HCT116 (cell line): ENCODE measurements around the gene C6orf118. TPM values are rescaled to one million over a fixed set of nuclear protein-coding genes. Genes with fewer than 3 reads are reported as not detected.

ENCODE experiments used
- ATAC-seq: fragments of 200-7000 bp; cut with Tn5 transposase; 2 replicates; pipeline ENCODE4 v1.9.1; 2020; ENCODE audit warnings: mild to moderate bottlenecking, moderate library complexity
- BruUV-seq: library from RNA; stranded (reverse); fragments of 400-500 nt; replicated peaks from 2 replicates; lab custom pipeline; 2021; lab: Mats Ljungman, UMichigan
- CTCF ChIA-PET: fragments of 300-600 bp; sonication (Branson Sonifier 250); formaldehyde crosslinking; loops from one replicate; lab custom pipeline; 2021; ENCODE audit warnings: antibody characterized with exemption; lab: Charles Lee
- POLR2A ChIA-PET: fragments of 300-600, 350-600 bp; sonication (Branson Sonifier 250); formaldehyde crosslinking; loops from one replicate; lab custom pipeline; 2021; ENCODE audit warnings: antibody characterized with exemption; lab: Charles Lee
- RAD21 ChIA-PET, 2 experiments: fragments of 300-600 bp; sonication (Branson Sonifier 250); formaldehyde crosslinking; loops; one replicate each; lab custom pipeline; 2023; ENCODE audit warnings: low total read pairs in 2 of 2; ENCODE audit not compliant: uncharacterized antibody in 2 of 2, unreplicated experiment in 2 of 2, low non-redundant PET in 1 of 2; lab: Charles Lee
- DNase-seq: peaks from one replicate; pipeline ENCODE4 v3.0.0-alpha.2; 2010; ENCODE audit warnings: low read depth, low spot score
- H2AFZ ChIP-seq: fragments of 200-600 bp; shearing (Covaris generic), sonication (generic); 2 replicates; pipeline ENCODE4 v1.6.1; 2017; ENCODE audit warnings: low read depth, mixed run types, mixed read lengths, antibody characterized with exemption, low read length; ENCODE audit not compliant: poor library complexity, severe bottlenecking
- H3K27ac ChIP-seq: 2 replicates; pipeline ENCODE4 v1.5.1; 2012; ENCODE audit warnings: low read depth, low read length
- H3K27me3 ChIP-seq: fragments of 200-600 bp; sonication (generic); 2 replicates; pipeline ENCODE4 v1.6.1; 2016; ENCODE audit warnings: mixed run types, low read length, mixed read lengths; ENCODE audit not compliant: insufficient read depth
- H3K36me3 ChIP-seq, 2 experiments: fragments of 200-500 bp in 1 of 2; fragments of 200-600 bp in 1 of 2; sonication (Bioruptor generic) in 1 of 2; sonication (generic) in 1 of 2; 2 replicates each; pipeline versions ENCODE4 v1.5.1 to v1.6.1; 2014 to 2016; ENCODE audit warnings: low read length in 2 of 2, inconsistent platforms in 1 of 2, mixed read lengths in 1 of 2, mixed run types in 1 of 2; ENCODE audit not compliant: insufficient read depth in 2 of 2, control insufficient read depth in 1 of 2
- H3K4me1 ChIP-seq, 2 experiments: fragments of 200-600 bp in 1 of 2; sonication (generic) in 1 of 2; 2 replicates each; pipeline versions ENCODE4 v1.5.1 to v1.6.1; 2012 to 2017; ENCODE audit warnings: low read length in 2 of 2, inconsistent platforms in 1 of 2, mild to moderate bottlenecking in 1 of 2, mixed read lengths in 1 of 2, mixed run types in 1 of 2, moderate library complexity in 1 of 2; ENCODE audit not compliant: insufficient read depth in 2 of 2, control insufficient read depth in 1 of 2
- H3K4me2 ChIP-seq: fragments of 200-600 bp; sonication (generic); 2 replicates; pipeline ENCODE4 v1.6.1; 2017; ENCODE audit warnings: mixed run types, low read length, mixed read lengths
- H3K4me3 ChIP-seq, 2 experiments: fragments of 200-600 bp in 1 of 2; sonication (generic) in 1 of 2; replicated peaks in 1 of 2; 2 replicates each; pipeline ENCODE4 v1.5.1; 2011 to 2016; ENCODE audit warnings: low read length in 2 of 2, control low read depth in 1 of 2, low read depth in 1 of 2, mild to moderate bottlenecking in 1 of 2, mixed read lengths in 1 of 2, mixed run types in 1 of 2
- H3K79me2 ChIP-seq: fragments of 200-600 bp; sonication (generic); 2 replicates; pipeline ENCODE4 v1.6.1; 2017; ENCODE audit warnings: mild to moderate bottlenecking, mixed run types, low read length, moderate library complexity, mixed read lengths; ENCODE audit not compliant: insufficient read depth
- H3K9ac ChIP-seq: fragments of 200-600 bp; sonication (generic); 2 replicates; pipeline ENCODE4 v1.6.1; 2016; ENCODE audit warnings: low read length, mixed read lengths
- H3K9me2 ChIP-seq: fragments of 200-600 bp; sonication (generic), shearing (Covaris generic); 2 replicates; pipeline ENCODE4 v1.6.1; 2017; ENCODE audit warnings: mixed run types, mild to moderate bottlenecking, moderate library complexity; ENCODE audit not compliant: insufficient read depth
- H3K9me3 ChIP-seq, 2 experiments: fragments of 200-500 bp in 1 of 2; fragments of 200-600 bp in 1 of 2; sonication (Bioruptor generic) in 1 of 2; sonication (generic) in 1 of 2; 2 replicates each; pipeline ENCODE4 v1.6.1; 2014 to 2017; ENCODE audit warnings: low read length in 2 of 2, mixed read lengths in 2 of 2, inconsistent platforms in 1 of 2, low read depth in 1 of 2, mild to moderate bottlenecking in 1 of 2, mixed run types in 1 of 2, moderate library complexity in 1 of 2; ENCODE audit not compliant: control insufficient read depth in 1 of 2, insufficient read depth in 1 of 2
- H4K20me1 ChIP-seq: fragments of 200-600 bp; sonication (generic), shearing (Covaris generic); 2 replicates; pipeline ENCODE4 v1.6.1; 2017; ENCODE audit warnings: mixed run types, mild to moderate bottlenecking, moderate library complexity; ENCODE audit not compliant: insufficient read depth
- CBX3 ChIP-seq: IDR thresholded peaks from 2 replicates; pipeline ENCODE4 v1.6.1; 2012; ENCODE audit warnings: low read depth
- EGR1 ChIP-seq: IDR thresholded peaks from 2 replicates; pipeline ENCODE4 v1.6.1; 2012; ENCODE audit warnings: low read depth
- ELF1 ChIP-seq: IDR thresholded peaks from 2 replicates; pipeline ENCODE4 v1.6.1; 2012; ENCODE audit warnings: low read depth, borderline replicate concordance
- EZH2phosphoT487 ChIP-seq: fragments of 200-600 bp; IDR thresholded peaks from 2 replicates; pipeline ENCODE4 v1.6.1; 2018; ENCODE audit warnings: antibody characterized with exemption, borderline replicate concordance
- POLR2AphosphoS5 ChIP-seq: IDR thresholded peaks from 2 replicates; pipeline ENCODE4 v1.6.1; 2011; ENCODE audit warnings: mild to moderate bottlenecking, low read depth, low read length, moderate library complexity
- RAD21 ChIP-seq: IDR thresholded peaks from 2 replicates; pipeline ENCODE4 v1.6.1; 2012; ENCODE audit warnings: low read depth, mild to moderate bottlenecking
- SIN3A ChIP-seq: IDR thresholded peaks from 2 replicates; pipeline ENCODE4 v1.6.1; 2012; ENCODE audit warnings: low read depth
- SRF ChIP-seq: IDR thresholded peaks from 2 replicates; pipeline ENCODE4 v1.6.1; 2012; ENCODE audit warnings: low read depth
- ZBTB33 ChIP-seq: IDR thresholded peaks from 2 replicates; pipeline ENCODE4 v1.6.1; 2011; ENCODE audit warnings: mild to moderate bottlenecking, low read length, moderate library complexity; ENCODE audit not compliant: insufficient replicate concordance; ENCODE audit errors: extremely low read depth
- ZFX ChIP-seq: fragments of 450-650 bp; IDR thresholded peaks from 2 replicates; pipeline ENCODE4 v1.6.1; 2017
- ZNF274 ChIP-seq: fragments of 200-500 bp; sonication (Bioruptor generic); IDR thresholded peaks from 2 replicates; pipeline ENCODE4 v1.6.1; 2014; ENCODE audit warnings: mild to moderate bottlenecking, low read depth, low read length, inconsistent platforms
- intact Hi-C: fragments of 100-400 bp; cut with micrococcal nuclease; formaldehyde crosslinking; loops from 2 replicates; pipeline ENCODE4 v1.10.0; 2022
- total RNA-seq: library from RNA; stranded (reverse); gene quantifications from one replicate; pipeline ENCODE4 v1.2.1, GENCODE V29; 2021; ENCODE audit not compliant: unreplicated experiment
- TF ChIP-seq, protein P1 (sequence below): IDR thresholded peaks from 2 replicates; pipeline ENCODE4 v1.6.1; 2012; ENCODE audit warnings: low read depth

Gene C6orf118
- total RNA-seq, 1 experiment from 2014 or later: not detected

- ATAC-seq: no peak
- CTCF ChIA-PET: no interaction called here
- Histone ChIP-seq H3K27me3 (no peaks in the 10 kb centered on the region), H3K4me2 (no peak overlapping the region), H3K4me3 (no peak overlapping the region), H3K79me2 (no peaks in the 10 kb centered on the region), H3K27ac (no peak overlapping the region), H2AFZ (no peak overlapping the region), H3K9me2 (no peaks in the 10 kb centered on the region), H3K9ac (no peak overlapping the region), H3K4me1 (no peaks in the 10 kb centered on the region), H3K36me3 (no peaks in the 10 kb centered on the region)
- intact Hi-C loops: no loop called here
- DNase-seq: no peak
- RAD21 ChIA-PET: no interaction called here
- BruUV-seq: no TSS peak
- no peak for TF ChIP-seq SRF
- TF ChIP-seq, all 23 proteins: peak for 0
- no peaks in the 10 kb centered on the region for H4K20me1 ChIP-seq
- POLR2A ChIA-PET: no interaction called here
- peaks cover 0 to 4% of the 10 kb centered on the region in 2 experiments; a peak in 2 of 4 replicates for H3K9me3 ChIP-seq
Measured at GRCh38 chr6:165236326-165236725, 73.1 kb downstream of the C6orf118 start.

DNA sequence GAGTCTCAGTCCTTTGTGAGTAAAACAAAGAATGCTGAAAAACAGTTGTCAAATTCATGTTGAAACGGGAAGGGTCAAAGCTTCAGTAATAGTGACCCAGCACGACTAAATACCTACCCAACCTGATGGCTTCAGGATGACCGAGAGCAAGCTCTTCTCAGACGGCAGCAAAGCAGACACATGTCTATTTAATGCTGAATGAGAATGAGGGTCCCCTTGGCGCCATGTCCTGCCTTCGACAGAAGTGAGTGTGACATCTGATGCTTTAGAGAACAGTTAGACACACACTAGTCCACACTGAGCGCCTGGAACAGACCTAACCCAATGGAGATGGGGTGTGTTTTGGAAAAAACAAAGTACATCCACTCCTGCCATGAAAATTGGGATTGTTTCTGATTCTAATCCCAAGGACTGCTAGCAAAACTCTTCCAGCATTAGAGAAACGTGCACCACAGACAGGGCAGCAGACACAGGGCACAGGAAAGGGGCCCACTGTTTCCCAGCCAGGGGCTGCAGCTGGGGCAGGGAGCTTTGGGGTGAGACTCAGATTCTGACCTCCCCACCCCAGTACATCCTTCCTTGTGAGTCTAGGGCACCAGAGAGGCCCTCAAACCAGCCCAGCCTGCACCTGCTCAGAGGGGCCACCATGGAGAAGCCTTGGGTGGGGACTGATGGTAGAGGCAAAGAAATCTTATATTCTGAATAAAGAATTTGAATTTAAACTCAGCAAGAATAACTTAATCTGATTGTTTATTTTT, 76.5 kb downstream of the C6orf118 start:
- Histone ChIP-seq H2AFZ (no peak overlapping the region), H3K4me3 (no peak overlapping the region), H3K9me3 (no peaks in the 10 kb centered on the region; a peak in 2 of 4 replicates), H4K20me1 (no peaks in the 10 kb centered on the region), H3K9me2 (no peaks in the 10 kb centered on the region)
- BruUV-seq: no TSS peak
- DNase-seq: no peak
- ATAC-seq: no peak
- POLR2A ChIA-PET: no interaction called here
- RAD21 ChIA-PET: no interaction called here
- CTCF ChIA-PET: no interaction called here
- no peak for TF ChIP-seq ELF1
- TF ChIP-seq EZH2phosphoT487: no peak
- TF ChIP-seq CBX3: no peak
- TF ChIP-seq RAD21: no peak
- TF ChIP-seq, protein P1, sequence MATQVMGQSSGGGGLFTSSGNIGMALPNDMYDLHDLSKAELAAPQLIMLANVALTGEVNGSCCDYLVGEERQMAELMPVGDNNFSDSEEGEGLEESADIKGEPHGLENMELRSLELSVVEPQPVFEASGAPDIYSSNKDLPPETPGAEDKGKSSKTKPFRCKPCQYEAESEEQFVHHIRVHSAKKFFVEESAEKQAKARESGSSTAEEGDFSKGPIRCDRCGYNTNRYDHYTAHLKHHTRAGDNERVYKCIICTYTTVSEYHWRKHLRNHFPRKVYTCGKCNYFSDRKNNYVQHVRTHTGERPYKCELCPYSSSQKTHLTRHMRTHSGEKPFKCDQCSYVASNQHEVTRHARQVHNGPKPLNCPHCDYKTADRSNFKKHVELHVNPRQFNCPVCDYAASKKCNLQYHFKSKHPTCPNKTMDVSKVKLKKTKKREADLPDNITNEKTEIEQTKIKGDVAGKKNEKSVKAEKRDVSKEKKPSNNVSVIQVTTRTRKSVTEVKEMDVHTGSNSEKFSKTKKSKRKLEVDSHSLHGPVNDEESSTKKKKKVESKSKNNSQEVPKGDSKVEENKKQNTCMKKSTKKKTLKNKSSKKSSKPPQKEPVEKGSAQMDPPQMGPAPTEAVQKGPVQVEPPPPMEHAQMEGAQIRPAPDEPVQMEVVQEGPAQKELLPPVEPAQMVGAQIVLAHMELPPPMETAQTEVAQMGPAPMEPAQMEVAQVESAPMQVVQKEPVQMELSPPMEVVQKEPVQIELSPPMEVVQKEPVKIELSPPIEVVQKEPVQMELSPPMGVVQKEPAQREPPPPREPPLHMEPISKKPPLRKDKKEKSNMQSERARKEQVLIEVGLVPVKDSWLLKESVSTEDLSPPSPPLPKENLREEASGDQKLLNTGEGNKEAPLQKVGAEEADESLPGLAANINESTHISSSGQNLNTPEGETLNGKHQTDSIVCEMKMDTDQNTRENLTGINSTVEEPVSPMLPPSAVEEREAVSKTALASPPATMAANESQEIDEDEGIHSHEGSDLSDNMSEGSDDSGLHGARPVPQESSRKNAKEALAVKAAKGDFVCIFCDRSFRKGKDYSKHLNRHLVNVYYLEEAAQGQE: no peak
- no peak for TF ChIP-seq EGR1
- no peak for TF ChIP-seq ZBTB33
- no peak for TF ChIP-seq POLR2AphosphoS5
- TF ChIP-seq ZFX: no peak
- TF ChIP-seq SIN3A: no peak
- TF ChIP-seq SRF: no peak
- no peak for TF ChIP-seq ZNF274
- TF ChIP-seq, all 23 proteins: peak for 0
- H3K27me3 ChIP-seq: no peaks in the 10 kb centered on the region
- H3K79me2 ChIP-seq: no peaks in the 10 kb centered on the region
- no peaks in the 10 kb centered on the region for H3K4me1 ChIP-seq
- no peaks in the 10 kb centered on the region for H3K36me3 ChIP-seq
- H3K4me2 ChIP-seq: no peak overlapping the region
- intact Hi-C loops: no loop called here
- no peak overlapping the region for H3K27ac ChIP-seq
- H3K9ac ChIP-seq: no peak overlapping the region
